ENCODE data around the gene SLC12A7. TPM values are rescaled to one million over a fixed set of nuclear protein-coding genes. Genes with fewer than 3 reads are reported as not detected.
A peak's percentile ranks its signal among the peaks of the same experiment; 100 is the strongest.

Gene SLC12A7
- total and polyA plus RNA-seq, 2 of the 13 experiments (the other 11 are each of a cell fraction or from before 2014, with no cell fraction given), result 14.0 to 18.5 TPM

GRCh38 chr5:1111727-1112289 is at the start of gene SLC12A7 (continued):
- TF ChIP-seq ZNF576 (CRISPR knock-in tag; IDR thresholded peaks at IDR 0.05), result no peak
- TF ChIP-seq JUND (CRISPR knock-in tag; IDR thresholded peaks at IDR 0.05), result no peak
- no peak for TF ChIP-seq ZNF646 (CRISPR knock-in tag; IDR thresholded peaks at IDR 0.05)
- no peak for TF ChIP-seq RCOR2 (CRISPR knock-in tag; IDR thresholded peaks at IDR 0.05)
- TF ChIP-seq UBTF (CRISPR knock-in tag; IDR thresholded peaks at IDR 0.05), result peak; percentile 33; the same call in 1 of the 2 replicates
- TF ChIP-seq ZFY (CRISPR knock-in tag; IDR thresholded peaks at IDR 0.05), result peak; percentile 88
- no peak for TF ChIP-seq ZFP91 (CRISPR knock-in tag; IDR thresholded peaks at IDR 0.05; ENCODE audit: borderline replicate concordance)
- TF ChIP-seq ARID4A (CRISPR knock-in tag; IDR thresholded peaks at IDR 0.05; ENCODE audit: borderline replicate concordance), result no peak
- no peak for TF ChIP-seq CHCHD3 (CRISPR knock-in tag; IDR thresholded peaks at IDR 0.05)
